Adipocyte (in vitro differentiated cells): ENCODE results near the gene OXT.
"Not testable (repeated sequence)": the region's sequence is repeated elsewhere in the genome, so short reads cannot be mapped to it uniquely, and the experiment has no call there.

ENCODE experiments used
- DNase-seq: peaks from one replicate; pipeline ENCODE4 v3.0.0-alpha.2; 2015; ENCODE audit warnings: low read depth
- H3K27me3 ChIP-seq: replicated peaks from 2 replicates; pipeline ENCODE4 v1.7.0; 2013; ENCODE audit warnings: mild to moderate bottlenecking, low read length, moderate library complexity; ENCODE audit not compliant: control insufficient read depth, insufficient read depth
- H3K36me3 ChIP-seq: 2 replicates; pipeline ENCODE4 v1.7.0; 2013; ENCODE audit warnings: low read length, mild to moderate bottlenecking, moderate library complexity; ENCODE audit not compliant: control insufficient read depth, insufficient read depth, severe bottlenecking
- H3K4me1 ChIP-seq: 2 replicates; pipeline ENCODE4 v1.7.0; 2013; ENCODE audit warnings: mild to moderate bottlenecking, low read length, moderate library complexity; ENCODE audit not compliant: control insufficient read depth, insufficient read depth
- H3K4me3 ChIP-seq: 2 replicates; pipeline ENCODE4 v1.7.0; 2013; ENCODE audit warnings: mild to moderate bottlenecking, low read length, moderate library complexity
- H3K9ac ChIP-seq: 2 replicates; pipeline ENCODE4 v1.7.0; 2013; ENCODE audit warnings: mild to moderate bottlenecking, low read length, moderate library complexity
- H3K9me3 ChIP-seq: 2 replicates; pipeline ENCODE4 v1.7.0; 2013; ENCODE audit warnings: mild to moderate bottlenecking, low read length, moderate library complexity; ENCODE audit not compliant: control insufficient read depth

Gene OXT

GRCh38 chr20:3106185-3106584 is 34.8 kb downstream of the OXT start:
- H3K27me3 ChIP-seq = no peaks in the 10 kb centered on the region
- no peaks in the 10 kb centered on the region for H3K36me3 ChIP-seq
- peaks cover 17% of the 10 kb centered on the region for H3K4me1 ChIP-seq
- DNase-seq = no peak
- H3K9me3 ChIP-seq = no peaks in the 10 kb centered on the region
- no peak overlapping the region for H3K9ac ChIP-seq
- no peak overlapping the region for H3K4me3 ChIP-seq

GRCh38 chr20:3106658-3107463 is 35.4 kb downstream of the OXT start:
- Histone ChIP-seq H3K36me3 (no peaks in the 10 kb centered on the region), H3K4me3 (no peak overlapping the region), H3K27me3 (no peaks in the 10 kb centered on the region), H3K4me1 (peaks cover 17% of the 10 kb centered on the region), H3K9me3 (no peaks in the 10 kb centered on the region), H3K9ac (no peak overlapping the region)
- no peak for DNase-seq

GRCh38 chr20:3107464-3108025 is 36.1 kb downstream of the OXT start:
- Histone ChIP-seq H3K27me3 (no peaks in the 10 kb centered on the region), H3K4me3 (no peak overlapping the region), H3K4me1 (peaks cover 17% of the 10 kb centered on the region), H3K36me3 (no peaks in the 10 kb centered on the region), H3K9me3 (no peaks in the 10 kb centered on the region), H3K9ac (no peak overlapping the region)
- DNase-seq = no peak

GRCh38 chr20:3109350-3110302 is 38.2 kb downstream of the OXT start:
- no peak for DNase-seq
- no peaks in the 10 kb centered on the region for H3K36me3 ChIP-seq
- H3K4me3 ChIP-seq = no peak overlapping the region
- H3K27me3 ChIP-seq = no peaks in the 10 kb centered on the region
- H3K9ac ChIP-seq = no peak overlapping the region
- no peaks in the 10 kb centered on the region for H3K9me3 ChIP-seq
- peaks cover 17% of the 10 kb centered on the region for H3K4me1 ChIP-seq

- H3K27me3 ChIP-seq = no peaks in the 10 kb centered on the region
- no peaks in the 10 kb centered on the region for H3K9me3 ChIP-seq
- H3K9ac ChIP-seq = no peak overlapping the region
- DNase-seq = no peak
- H3K4me3 ChIP-seq = no peak overlapping the region
- no peaks in the 10 kb centered on the region for H3K36me3 ChIP-seq
- peaks cover 15% of the 10 kb centered on the region for H3K4me1 ChIP-seq
These were observed 40.1 kb downstream of the OXT start for GRCh38 chr20:3111507-3111906.

- Histone ChIP-seq H3K9ac (no peak overlapping the region), H3K9me3 (no peaks in the 10 kb centered on the region), H3K27me3 (no peaks in the 10 kb centered on the region), H3K36me3 (no peaks in the 10 kb centered on the region), H3K4me1 (peaks cover 10% of the 10 kb centered on the region), H3K4me3 (no peak overlapping the region)
- DNase-seq = no peak
These were observed 40.6 kb downstream of the OXT start for GRCh38 chr20:3111995-3112394.

- H3K9ac ChIP-seq = peak overlapping the region; percentile 8
- no peaks in the 10 kb centered on the region for H3K27me3 ChIP-seq
- H3K9me3 ChIP-seq = no peaks in the 10 kb centered on the region
- H3K4me3 ChIP-seq = no peak overlapping the region
- DNase-seq = peak; percentile 81
- no peaks in the 10 kb centered on the region for H3K4me1 ChIP-seq
- no peaks in the 10 kb centered on the region for H3K36me3 ChIP-seq
These were observed 44.0 kb downstream of the OXT start for GRCh38 chr20:3115190-3116107.

- no peaks in the 10 kb centered on the region for H3K9me3 ChIP-seq
- H3K4me1 ChIP-seq = no peaks in the 10 kb centered on the region
- H3K36me3 ChIP-seq = peaks cover 4% of the 10 kb centered on the region
- DNase-seq = no peak
- no peaks in the 10 kb centered on the region for H3K27me3 ChIP-seq
- H3K9ac ChIP-seq = peak overlapping the region; percentile 8
- no peak overlapping the region for H3K4me3 ChIP-seq
These were observed 44.9 kb downstream of the OXT start for GRCh38 chr20:3116341-3116740.

GRCh38 chr20:3117839-3118379 is 46.5 kb downstream of the OXT start:
- not testable (repeated sequence) for H3K4me1 ChIP-seq, H3K27me3 ChIP-seq, H3K9me3 ChIP-seq
- Histone ChIP-seq H3K9ac (peak overlapping the region; percentile 56), H3K4me3 (peak overlapping the region; percentile 66), H3K36me3 (peaks cover 20% of the 10 kb centered on the region)
- peak; percentile 89 for DNase-seq

GRCh38 chr20:3119044-3119443 is 47.6 kb downstream of the OXT start:
- Histone ChIP-seq H3K4me1 (peaks cover 7% of the 10 kb centered on the region), H3K9me3 (no peaks in the 10 kb centered on the region), H3K27me3 (no peaks in the 10 kb centered on the region), H3K36me3 (peaks cover 22% of the 10 kb centered on the region), H3K9ac (no peak overlapping the region), H3K4me3 (no peak overlapping the region)
- DNase-seq = no peak
